ENCODE results near the gene PDCD2L. TPM values are rescaled to one million over a fixed set of nuclear protein-coding genes. Genes with fewer than 3 reads are reported as not detected.
"Not testable (repeated sequence)": the region's sequence is repeated elsewhere in the genome, so short reads cannot be mapped to it uniquely, and the experiment has no call there.

PDCD2L gene
- total RNA-seq, 2 experiments from 2014 or later, result 3.8 to 3.9 TPM

DNA sequence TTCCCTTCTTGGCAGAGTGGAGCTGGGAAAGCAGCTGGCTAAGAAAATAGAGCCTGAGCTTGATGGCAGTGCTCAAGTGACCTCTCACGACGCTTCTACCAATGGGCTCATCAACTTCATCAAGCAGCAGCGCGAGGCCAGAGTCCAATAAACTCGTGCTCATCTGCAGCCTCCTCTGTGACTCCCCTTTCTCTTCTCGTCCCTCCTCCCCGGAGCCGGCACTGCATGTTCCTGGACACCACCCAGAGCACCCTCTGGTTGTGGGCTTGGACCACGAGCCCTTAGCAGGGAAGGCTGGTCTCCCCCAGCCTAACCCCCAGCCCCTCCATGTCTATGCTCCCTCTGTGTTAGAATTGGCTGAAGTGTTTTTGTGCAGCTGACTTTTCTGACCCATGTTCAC is 4.3 kb upstream of the PDCD2L start:
- H3K4me1 Mint-ChIP-seq (ENCODE audit: low read depth), result peaks cover 17% of the 10 kb centered on the region
- no peaks in the 10 kb centered on the region for H3K9me3 ChIP-seq (ENCODE audit: control insufficient read depth in 1 of 2, insufficient read depth in 1 of 2, low read length in 2 of 2)
- no peaks in the 10 kb centered on the region for H3K27me3 Mint-ChIP-seq
- no peak overlapping the region for H3K4me3 ChIP-seq (ENCODE audit: low read length)
- ChIA-PET CTCF (no interaction called here), POLR2A (no interaction called here)
- TF ChIP-seq, protein P1, sequence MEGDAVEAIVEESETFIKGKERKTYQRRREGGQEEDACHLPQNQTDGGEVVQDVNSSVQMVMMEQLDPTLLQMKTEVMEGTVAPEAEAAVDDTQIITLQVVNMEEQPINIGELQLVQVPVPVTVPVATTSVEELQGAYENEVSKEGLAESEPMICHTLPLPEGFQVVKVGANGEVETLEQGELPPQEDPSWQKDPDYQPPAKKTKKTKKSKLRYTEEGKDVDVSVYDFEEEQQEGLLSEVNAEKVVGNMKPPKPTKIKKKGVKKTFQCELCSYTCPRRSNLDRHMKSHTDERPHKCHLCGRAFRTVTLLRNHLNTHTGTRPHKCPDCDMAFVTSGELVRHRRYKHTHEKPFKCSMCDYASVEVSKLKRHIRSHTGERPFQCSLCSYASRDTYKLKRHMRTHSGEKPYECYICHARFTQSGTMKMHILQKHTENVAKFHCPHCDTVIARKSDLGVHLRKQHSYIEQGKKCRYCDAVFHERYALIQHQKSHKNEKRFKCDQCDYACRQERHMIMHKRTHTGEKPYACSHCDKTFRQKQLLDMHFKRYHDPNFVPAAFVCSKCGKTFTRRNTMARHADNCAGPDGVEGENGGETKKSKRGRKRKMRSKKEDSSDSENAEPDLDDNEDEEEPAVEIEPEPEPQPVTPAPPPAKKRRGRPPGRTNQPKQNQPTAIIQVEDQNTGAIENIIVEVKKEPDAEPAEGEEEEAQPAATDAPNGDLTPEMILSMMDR (IDR thresholded peaks at IDR 0.05), result no peak
- H3K27me3 ChIP-seq (ENCODE audit: control insufficient read depth in 1 of 2, insufficient read depth in 2 of 2, low read length in 2 of 2), result no peaks in the 10 kb centered on the region
- no peaks in the 10 kb centered on the region for H3K9me3 Mint-ChIP-seq
- H3K27ac Mint-ChIP-seq, result no peak overlapping the region
- DNase-seq (no peak), ATAC-seq (ENCODE audit: poor library complexity) (no peak)
- intact Hi-C loops (cut with DNase I, micrococcal nuclease), result loop anchor here in 1 of 2 experiments (10.0 kb wide), 1 partner anchor 275 kb away; the partner anchor contains the start of genes SCGB2B2 and ZNF302
- H3K4me3 Mint-ChIP-seq, result no peak overlapping the region
- peaks cover 9% of the 10 kb centered on the region for H3K4me1 ChIP-seq (ENCODE audit: insufficient read depth, low read length)
- no peak overlapping the region for H3K27ac ChIP-seq (ENCODE audit: low read depth in 1 of 2, low read length in 2 of 2)
- peaks cover 31% of the 10 kb centered on the region for H3K36me3 ChIP-seq (ENCODE audit: insufficient read depth, low read length)
- peaks cover 49% of the 10 kb centered on the region for H3K36me3 Mint-ChIP-seq (ENCODE audit: low read depth)

DNA sequence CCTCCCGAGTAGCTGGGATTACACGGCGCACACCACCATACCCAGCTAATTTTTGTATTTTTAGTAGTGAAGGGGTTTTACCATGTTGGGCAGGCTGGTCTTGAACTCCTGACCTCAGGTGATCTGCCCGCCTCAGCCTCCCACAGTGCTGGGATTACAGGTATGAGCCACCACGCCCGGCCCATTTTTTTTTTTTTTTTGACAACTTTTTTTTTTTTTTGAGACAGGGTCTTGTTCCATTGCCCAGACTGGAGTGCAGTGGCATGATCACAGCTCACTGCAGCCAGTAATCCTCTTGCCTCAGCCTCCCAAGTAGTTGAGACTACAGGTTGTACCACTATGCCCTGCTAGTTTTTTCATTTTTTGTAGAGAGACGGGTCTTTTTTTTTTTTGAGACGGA is 3.4 kb upstream of the PDCD2L start:
- H3K36me3 Mint-ChIP-seq (ENCODE audit: low read depth), result peaks cover 45% of the 10 kb centered on the region
- H3K4me1 Mint-ChIP-seq (ENCODE audit: low read depth), result peaks cover 19% of the 10 kb centered on the region
- H3K27me3 Mint-ChIP-seq; ATAC-seq (ENCODE audit: poor library complexity); H3K27ac ChIP-seq (ENCODE audit: low read depth in 1 of 2, low read length in 2 of 2); H3K27ac Mint-ChIP-seq; CTCF ChIA-PET; H3K9me3 Mint-ChIP-seq; POLR2A ChIA-PET; H3K9me3 ChIP-seq (ENCODE audit: control insufficient read depth in 1 of 2, insufficient read depth in 1 of 2, low read length in 2 of 2); H3K4me3 ChIP-seq (ENCODE audit: low read length); DNase-seq; H3K27me3 ChIP-seq (ENCODE audit: control insufficient read depth in 1 of 2, insufficient read depth in 2 of 2, low read length in 2 of 2); H3K4me3 Mint-ChIP-seq: not testable (repeated sequence)
- intact Hi-C loops (cut with DNase I, micrococcal nuclease), result loop anchor here in 1 of 2 experiments (10.0 kb wide), 1 partner anchor 274 kb away; the partner anchor contains the start of genes SCGB2B2 and ZNF302
- H3K36me3 ChIP-seq (ENCODE audit: insufficient read depth, low read length), result peaks cover 27% of the 10 kb centered on the region
- H3K4me1 ChIP-seq (ENCODE audit: insufficient read depth, low read length), result peaks cover 10% of the 10 kb centered on the region

GRCh38 chr19:34402074-34402600 is 2.1 kb upstream of the PDCD2L start:
- H3K27ac Mint-ChIP-seq, result no peak overlapping the region

More at GRCh38 chr19:34402074-34402600, 2.1 kb upstream of the PDCD2L start:
- ATAC-seq (ENCODE audit: poor library complexity) (no peak), DNase-seq (no peak)
- H3K4me3 ChIP-seq (ENCODE audit: low read length), result no peak overlapping the region
- H3K36me3 ChIP-seq (ENCODE audit: insufficient read depth, low read length), result peaks cover 18% of the 10 kb centered on the region
- Mint-ChIP-seq H3K9me3 (no peaks in the 10 kb centered on the region), H3K36me3 (ENCODE audit: low read depth) (peaks cover 35% of the 10 kb centered on the region), H3K4me1 (ENCODE audit: low read depth) (peaks cover 19% of the 10 kb centered on the region), H3K4me3 (no peak overlapping the region), H3K27me3 (no peaks in the 10 kb centered on the region)
- no peaks in the 10 kb centered on the region for H3K9me3 ChIP-seq (ENCODE audit: control insufficient read depth in 1 of 2, insufficient read depth in 1 of 2, low read length in 2 of 2)
- POLR2A ChIA-PET, result no interaction called here
- intact Hi-C loops (cut with DNase I, micrococcal nuclease), result loop anchor here in 1 of 2 experiments (10.0 kb wide), 1 partner anchor 273 kb away; the partner anchor contains the start of genes SCGB2B2 and ZNF302
- no peaks in the 10 kb centered on the region for H3K27me3 ChIP-seq (ENCODE audit: control insufficient read depth in 1 of 2, insufficient read depth in 2 of 2, low read length in 2 of 2)
- H3K4me1 ChIP-seq (ENCODE audit: insufficient read depth, low read length), result peaks cover 10% of the 10 kb centered on the region
- CTCF ChIA-PET, result no interaction called here
- TF ChIP-seq, protein P1 (IDR thresholded peaks at IDR 0.05), result no peak
- no peak overlapping the region for H3K27ac ChIP-seq (ENCODE audit: low read depth in 1 of 2, low read length in 2 of 2)

All from CD4-positive, alpha-beta T cell (primary cell).